Activated naive CD4-positive, alpha-beta T cell treated with anti-CD3 and anti-CD28 coated beads, Interleukin-2, amount 50 U/mL, for 72 hours (primary cell): Measurements from ENCODE around the gene CLEC11A. TPM values are rescaled to one million over a fixed set of nuclear protein-coding genes. Genes with fewer than 3 reads are reported as not detected.
A peak's percentile ranks its signal among the peaks of the same experiment; 100 is the strongest.

Experiments used
- ATAC-seq, 2 donors: fragments of 150-1000 bp; cut with Tn5 transposase; 2 replicates each; pipeline ENCODE4 v1.10.0; 2021; ENCODE audit warnings: mild to moderate bottlenecking in 2 of 2, moderate library complexity in 2 of 2
- DNase-seq, 2 donors: peaks; one replicate each; pipeline ENCODE4 v3.0.0; 2021 to 2022; ENCODE audit warnings: low spot score in 2 of 2
- H3K27ac Mint-ChIP-seq, 2 donors: one replicate each; pipeline ENCODE4 v1.8.0; 2022; ENCODE audit warnings: mild to moderate bottlenecking in 2 of 2, mixed read lengths in 2 of 2
- H3K36me3 Mint-ChIP-seq, 2 donors: one replicate each; pipeline ENCODE4 v1.8.0; 2022; ENCODE audit warnings: mixed read lengths in 2 of 2
- H3K9me3 Mint-ChIP-seq, 2 donors: one replicate each; pipeline ENCODE4 v1.8.0; 2022; ENCODE audit warnings: mixed read lengths in 2 of 2
- total RNA-seq, 2 donors: library from RNA; stranded (reverse); gene quantifications; one replicate each; pipeline ENCODE4 v1.2.3, GENCODE V29; 2022

The CLEC11A gene
- 1 to 10 TPM in 1 of 2 donors, under 1 TPM in 1; 0.55 to 1.6 TPM for total RNA-seq

- H3K36me3 Mint-ChIP-seq: peaks cover 7 to 13% of the 10 kb centered on the region in 2 donors
- DNase-seq (no peak), ATAC-seq (no peak)
- peaks cover 0 to 6% of the 10 kb centered on the region in 2 donors for H3K9me3 Mint-ChIP-seq
- H3K27ac Mint-ChIP-seq: no peak within 1 kb of the TSS
These were observed at the start of gene CLEC11A for GRCh38 chr19:50723069-50723468. TSS of gene CLEC11A (plus strand) at chr19:50723364. CDS start at chr19:50723526, 162 bp downstream.

GRCh38 chr19:50676625-50677197, 46.5 kb upstream of the CLEC11A start:
- Mint-ChIP-seq H3K9me3 (no peaks in the 10 kb centered on the region), H3K27ac (no peak overlapping the region), H3K36me3 (no peaks in the 10 kb centered on the region)
- DNase-seq (no peak), ATAC-seq (no peak)

- Mint-ChIP-seq H3K27ac (no peak overlapping the region), H3K9me3 (no peaks in the 10 kb centered on the region), H3K36me3 (no peaks in the 10 kb centered on the region)
- DNase-seq: no peak
- no peak for ATAC-seq
These were observed 45.5 kb upstream of the CLEC11A start for GRCh38 chr19:50677636-50678035.

- no peak for ATAC-seq
- DNase-seq: no peak
- no peaks in the 10 kb centered on the region for H3K9me3 Mint-ChIP-seq
- H3K36me3 Mint-ChIP-seq: no peaks in the 10 kb centered on the region
- H3K27ac Mint-ChIP-seq: no peak overlapping the region
These were observed 44.8 kb upstream of the CLEC11A start for GRCh38 chr19:50678323-50678722.

- H3K27ac Mint-ChIP-seq: no peak overlapping the region
- no peaks in the 10 kb centered on the region for H3K36me3 Mint-ChIP-seq
- DNase-seq: peak; percentile 60 to 78
- ATAC-seq: peak; percentile 96 to 99
- no peaks in the 10 kb centered on the region for H3K9me3 Mint-ChIP-seq
These were observed 43.7 kb upstream of the CLEC11A start for GRCh38 chr19:50679177-50680125.

GRCh38 chr19:50686310-50687032, 36.7 kb upstream of the CLEC11A start:
- H3K27ac Mint-ChIP-seq: no peak overlapping the region
- ATAC-seq: no peak
- H3K36me3 Mint-ChIP-seq: no peaks in the 10 kb centered on the region
- DNase-seq: no peak
- H3K9me3 Mint-ChIP-seq: no peaks in the 10 kb centered on the region

GRCh38 chr19:50688766-50689165, 34.4 kb upstream of the CLEC11A start:
- DNase-seq (no peak), ATAC-seq (no peak)
- no peak overlapping the region for H3K27ac Mint-ChIP-seq
- H3K9me3 Mint-ChIP-seq: no peaks in the 10 kb centered on the region
- H3K36me3 Mint-ChIP-seq: no peaks in the 10 kb centered on the region

GRCh38 chr19:50690439-50690838, 32.7 kb upstream of the CLEC11A start:
- Mint-ChIP-seq H3K27ac (no peak overlapping the region), H3K9me3 (no peaks in the 10 kb centered on the region), H3K36me3 (no peaks in the 10 kb centered on the region)
- DNase-seq (no peak), ATAC-seq (no peak)

- ATAC-seq: no peak
- no peak overlapping the region for H3K27ac Mint-ChIP-seq
- H3K9me3 Mint-ChIP-seq: no peaks in the 10 kb centered on the region
These were observed 29.8 kb upstream of the CLEC11A start for GRCh38 chr19:50693064-50693975.

GRCh38 chr19:50694815-50695145, 28.4 kb upstream of the CLEC11A start:
- H3K27ac Mint-ChIP-seq: no peak overlapping the region
- DNase-seq (no peak), ATAC-seq (no peak)
- H3K9me3 Mint-ChIP-seq: no peaks in the 10 kb centered on the region
- no peaks in the 10 kb centered on the region for H3K36me3 Mint-ChIP-seq

More at GRCh38 chr19:50693064-50693975, 29.8 kb upstream of the CLEC11A start:
- no peaks in the 10 kb centered on the region for H3K36me3 Mint-ChIP-seq
- no peak for DNase-seq

GRCh38 chr19:50695251-50696093, 27.7 kb upstream of the CLEC11A start:
- no peaks in the 10 kb centered on the region for H3K36me3 Mint-ChIP-seq
- DNase-seq (peak in 1 of 2 donors; percentile 61), ATAC-seq (peak in 1 of 2 donors; percentile 60)
- no peak overlapping the region for H3K27ac Mint-ChIP-seq
- no peaks in the 10 kb centered on the region for H3K9me3 Mint-ChIP-seq

- H3K27ac Mint-ChIP-seq: no peak overlapping the region
- ATAC-seq (no peak), DNase-seq (no peak)
- no peaks in the 10 kb centered on the region for H3K36me3 Mint-ChIP-seq
- no peaks in the 10 kb centered on the region for H3K9me3 Mint-ChIP-seq
These were observed 27.1 kb upstream of the CLEC11A start for GRCh38 chr19:50696094-50696483.

- DNase-seq: no peak
- no peak overlapping the region for H3K27ac Mint-ChIP-seq
These were observed 25.6 kb upstream of the CLEC11A start for GRCh38 chr19:50697414-50698124.

GRCh38 chr19:50701367-50701985, 21.7 kb upstream of the CLEC11A start:
- Mint-ChIP-seq H3K36me3 (no peaks in the 10 kb centered on the region), H3K27ac (no peak overlapping the region), H3K9me3 (no peaks in the 10 kb centered on the region)
- DNase-seq: no peak
- no peak for ATAC-seq

More at GRCh38 chr19:50697414-50698124, 25.6 kb upstream of the CLEC11A start:
- no peak for ATAC-seq
- no peaks in the 10 kb centered on the region for H3K36me3 Mint-ChIP-seq
- no peaks in the 10 kb centered on the region for H3K9me3 Mint-ChIP-seq
